Measurements from ENCODE around the gene KIF15. TPM values are rescaled to one million over a fixed set of nuclear protein-coding genes. Genes with fewer than 3 reads are reported as not detected.

Gene KIF15, protein sequence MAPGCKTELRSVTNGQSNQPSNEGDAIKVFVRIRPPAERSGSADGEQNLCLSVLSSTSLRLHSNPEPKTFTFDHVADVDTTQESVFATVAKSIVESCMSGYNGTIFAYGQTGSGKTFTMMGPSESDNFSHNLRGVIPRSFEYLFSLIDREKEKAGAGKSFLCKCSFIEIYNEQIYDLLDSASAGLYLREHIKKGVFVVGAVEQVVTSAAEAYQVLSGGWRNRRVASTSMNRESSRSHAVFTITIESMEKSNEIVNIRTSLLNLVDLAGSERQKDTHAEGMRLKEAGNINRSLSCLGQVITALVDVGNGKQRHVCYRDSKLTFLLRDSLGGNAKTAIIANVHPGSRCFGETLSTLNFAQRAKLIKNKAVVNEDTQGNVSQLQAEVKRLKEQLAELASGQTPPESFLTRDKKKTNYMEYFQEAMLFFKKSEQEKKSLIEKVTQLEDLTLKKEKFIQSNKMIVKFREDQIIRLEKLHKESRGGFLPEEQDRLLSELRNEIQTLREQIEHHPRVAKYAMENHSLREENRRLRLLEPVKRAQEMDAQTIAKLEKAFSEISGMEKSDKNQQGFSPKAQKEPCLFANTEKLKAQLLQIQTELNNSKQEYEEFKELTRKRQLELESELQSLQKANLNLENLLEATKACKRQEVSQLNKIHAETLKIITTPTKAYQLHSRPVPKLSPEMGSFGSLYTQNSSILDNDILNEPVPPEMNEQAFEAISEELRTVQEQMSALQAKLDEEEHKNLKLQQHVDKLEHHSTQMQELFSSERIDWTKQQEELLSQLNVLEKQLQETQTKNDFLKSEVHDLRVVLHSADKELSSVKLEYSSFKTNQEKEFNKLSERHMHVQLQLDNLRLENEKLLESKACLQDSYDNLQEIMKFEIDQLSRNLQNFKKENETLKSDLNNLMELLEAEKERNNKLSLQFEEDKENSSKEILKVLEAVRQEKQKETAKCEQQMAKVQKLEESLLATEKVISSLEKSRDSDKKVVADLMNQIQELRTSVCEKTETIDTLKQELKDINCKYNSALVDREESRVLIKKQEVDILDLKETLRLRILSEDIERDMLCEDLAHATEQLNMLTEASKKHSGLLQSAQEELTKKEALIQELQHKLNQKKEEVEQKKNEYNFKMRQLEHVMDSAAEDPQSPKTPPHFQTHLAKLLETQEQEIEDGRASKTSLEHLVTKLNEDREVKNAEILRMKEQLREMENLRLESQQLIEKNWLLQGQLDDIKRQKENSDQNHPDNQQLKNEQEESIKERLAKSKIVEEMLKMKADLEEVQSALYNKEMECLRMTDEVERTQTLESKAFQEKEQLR (N-terminal part only)
- total RNA-seq, result 14.4 and 15.5 TPM in 2 replicates

DNA sequence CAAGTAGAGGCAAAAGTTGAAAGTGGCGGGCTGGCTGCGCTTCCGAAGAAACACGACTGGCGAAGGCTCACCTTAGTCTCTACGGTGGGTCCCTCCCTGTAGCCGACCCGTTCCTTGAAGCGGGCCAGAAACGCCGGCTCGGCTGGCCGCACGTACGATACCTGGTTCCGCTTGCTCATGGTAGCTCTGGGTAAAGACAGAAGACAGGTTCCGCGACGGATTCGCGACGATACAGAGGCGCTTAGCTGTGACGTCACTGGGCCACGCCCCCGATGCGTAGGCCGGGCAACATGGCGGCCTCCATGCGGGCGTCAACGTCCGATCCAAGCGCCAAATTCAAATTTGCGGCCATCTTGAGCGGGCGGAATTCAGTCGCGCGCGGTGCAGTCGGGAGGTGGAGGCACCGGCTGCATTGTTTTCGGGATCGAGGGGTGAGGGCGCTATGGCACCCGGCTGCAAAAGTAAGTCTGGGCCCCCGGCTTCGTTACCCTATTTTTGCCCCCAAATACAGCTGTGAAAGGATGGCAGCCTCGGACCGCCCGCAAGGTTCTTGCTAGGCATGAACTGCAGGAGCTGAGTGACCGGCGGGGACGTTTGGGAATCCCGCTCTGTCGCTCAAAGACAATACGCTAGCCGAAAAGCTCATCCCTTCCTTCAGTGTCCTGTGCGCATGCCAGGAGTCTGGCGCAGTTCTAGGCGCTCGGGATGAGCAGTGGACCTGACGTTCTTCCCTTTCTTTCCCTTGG, at the start of gene KIF15, which contains the start of gene KIAA1143:
Gene KIF15 (plus strand): TSS at position 371 of the 746 bp plus-strand sequence. CDS start 72 bp downstream, at position 443.
Gene KIAA1143 (minus strand): TSS at position 196 of the 746 bp plus-strand sequence. CDS start 17 bp downstream, at position 179.

DNA sequence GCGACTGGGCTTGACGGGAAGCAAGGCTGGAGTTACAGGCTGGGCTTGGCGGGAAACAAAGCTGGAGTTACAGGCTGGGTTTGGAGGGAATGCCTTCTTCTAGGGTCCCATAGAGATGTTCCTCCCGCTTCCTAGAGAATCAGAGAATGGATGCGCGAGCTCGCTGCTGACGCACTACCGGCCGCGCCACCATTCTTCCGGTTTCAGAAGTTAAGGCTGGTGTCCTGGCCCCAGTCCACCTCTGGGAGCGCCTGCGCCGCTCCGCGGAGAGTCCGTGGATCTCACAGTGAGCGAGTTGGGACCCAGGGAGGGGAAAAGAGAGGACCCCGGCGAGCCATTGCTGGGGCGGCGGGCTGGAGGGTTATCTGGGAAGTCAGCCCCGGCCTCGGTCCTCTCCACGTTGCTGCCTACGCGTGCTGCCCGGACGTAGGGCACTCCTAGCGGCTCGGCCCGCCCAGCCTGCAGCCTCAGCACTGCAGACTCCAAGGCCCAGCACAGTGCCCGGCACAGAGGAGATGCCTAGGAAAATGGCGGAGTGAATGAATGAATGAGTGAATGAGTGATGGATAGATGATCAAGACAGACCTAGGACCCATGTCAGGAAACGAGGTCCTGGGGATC, 49.0 kb upstream of the KIF15 start, which contains the start of gene ZNF502:
Gene ZNF502 (plus strand): TSS at position 206 of the 621 bp plus-strand sequence. CDS start 7,602 bp downstream, outside the sequence.

DNA sequence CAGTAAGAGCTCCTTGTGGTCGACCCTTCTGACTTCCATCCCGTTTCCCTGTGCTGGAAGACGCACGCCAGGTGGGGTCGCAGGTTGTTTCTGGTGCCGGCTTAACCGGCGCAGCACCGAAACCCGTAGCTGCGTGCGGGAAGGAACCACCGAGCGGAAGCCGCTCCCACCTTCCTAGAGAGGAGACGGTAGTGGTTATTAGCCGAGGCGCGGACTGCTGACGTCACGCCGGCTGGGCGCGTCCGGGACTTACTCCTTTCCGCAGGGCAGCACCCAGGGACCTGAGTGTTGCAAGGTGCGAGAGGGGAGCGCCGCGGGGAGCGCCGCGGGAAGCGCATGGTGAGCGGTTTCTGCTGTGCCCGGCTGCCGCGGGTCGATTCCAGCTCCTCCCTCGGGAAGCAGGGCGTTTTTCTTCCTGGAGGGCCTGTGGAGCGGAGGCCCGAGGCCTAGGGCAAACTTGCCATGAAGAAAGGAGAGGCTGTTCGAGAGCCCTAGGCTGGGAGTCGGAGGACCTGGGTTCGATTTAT, 32.1 kb upstream of the KIF15 start, which contains the start of gene ZNF501:
Gene ZNF501 (plus strand): TSS at position 252 of the 527 bp plus-strand sequence. CDS start 4,787 bp downstream, outside the sequence.

DNA sequence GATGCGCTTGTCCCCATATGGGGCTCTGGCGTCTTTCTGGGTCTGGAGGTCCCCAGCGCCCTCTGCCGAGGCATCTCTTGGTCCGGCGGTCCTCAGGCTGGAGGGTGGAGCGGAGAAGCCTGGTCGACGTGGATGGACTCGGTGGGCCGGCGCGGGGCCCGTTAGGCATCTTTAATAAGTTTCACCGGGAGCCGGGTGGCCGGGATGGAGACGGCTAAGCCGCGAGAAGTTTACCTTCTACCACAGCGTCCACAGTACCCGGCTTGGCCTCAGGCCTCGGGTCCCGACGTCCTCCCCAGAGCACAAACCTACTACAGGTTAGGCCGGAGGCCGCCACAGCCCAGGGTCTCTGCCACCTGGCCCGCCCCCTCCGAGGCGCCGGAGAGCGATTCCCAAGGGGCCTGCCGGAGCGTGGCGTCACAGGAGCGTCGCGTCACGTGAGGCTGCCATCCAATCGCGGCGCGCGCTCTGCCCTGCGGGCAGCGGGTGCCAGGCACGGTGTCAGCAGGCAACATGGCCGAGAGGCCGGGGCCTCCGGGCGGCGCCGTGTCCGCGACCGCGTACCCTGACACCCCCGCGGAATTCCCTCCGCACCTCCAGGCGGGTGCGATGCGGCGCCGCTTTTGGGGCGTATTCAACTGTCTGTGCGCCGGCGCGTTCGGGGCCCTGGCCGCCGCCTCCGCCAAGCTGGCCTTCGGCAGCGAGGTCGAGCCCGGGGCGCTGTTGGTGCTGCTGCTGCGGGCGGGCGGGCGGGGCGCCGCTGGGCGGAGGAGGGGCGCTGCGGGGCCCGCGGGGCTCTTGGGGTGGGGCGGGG, 100.0 kb downstream of the KIF15 start, which contains the start of gene TMEM42:
Gene TMEM42 (plus strand): TSS at position 501 of the 814 bp plus-strand sequence. CDS start 13 bp downstream, at position 514.

DNA sequence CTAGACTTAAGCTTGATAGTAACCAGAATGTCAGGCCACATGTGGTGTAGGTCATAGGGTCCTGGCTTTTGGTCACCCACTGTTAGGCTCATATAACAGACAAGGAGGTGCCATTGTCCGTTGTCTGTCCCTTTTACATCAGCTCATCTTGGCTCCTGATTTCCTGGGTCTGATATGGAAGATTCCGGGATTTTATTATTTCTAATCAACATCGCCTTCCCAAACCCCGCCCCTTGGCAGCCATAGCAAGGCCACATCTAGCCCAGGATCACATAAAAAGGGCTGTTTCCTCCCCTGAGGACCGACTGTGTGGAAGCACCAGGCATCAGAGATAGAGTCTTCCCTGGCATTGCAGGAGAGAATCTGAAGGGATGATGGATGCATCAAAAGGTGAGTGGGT, 112.7 kb downstream of the KIF15 start, which contains the start of gene TGM4:
Gene TGM4 (plus strand): TSS at position 301 of the 400 bp plus-strand sequence. CDS start 71 bp downstream, at position 372.

Other genes with a start within 250 kb of the KIF15 start
- gene ZKSCAN7, start 206.6 kb upstream of the KIF15 start, total RNA-seq, result 4.8 and 5.2 TPM in 2 replicates
- 1.2 and 1.5 TPM in 2 replicates for gene ZNF660, start 176.8 kb upstream of the KIF15 start, total RNA-seq
- gene ZNF197, start 136.8 kb upstream of the KIF15 start, total RNA-seq, result 10.3 TPM in 2 replicates
- 3.3 and 6.6 TPM in 2 replicates for gene ZNF35, start 113.1 kb upstream of the KIF15 start, total RNA-seq
- gene ZNF502, start 49.1 kb upstream of the KIF15 start, total RNA-seq, result 1.6 and 1.7 TPM in 2 replicates
- gene ZNF501, start 32.2 kb upstream of the KIF15 start, total RNA-seq, result 2.2 and 2.9 TPM in 2 replicates
- 14.1 and 17.0 TPM in 2 replicates for gene KIAA1143, start 175 bp upstream of the KIF15 start, total RNA-seq
- 39.5 and 40.7 TPM in 2 replicates for gene TMEM42, start 100.1 kb downstream of the KIF15 start, total RNA-seq
- 0.15 and 0.17 TPM in 2 replicates for gene TGM4, start 112.8 kb downstream of the KIF15 start, total RNA-seq
- gene ZDHHC3, start 214.4 kb downstream of the KIF15 start, total RNA-seq, result 48.6 and 53.2 TPM in 2 replicates
- 60.9 and 64.1 TPM in 2 replicates for gene EXOSC7, start 214.4 kb downstream of the KIF15 start, total RNA-seq

Data from bronchus fibroblast of lung (primary cell).